GM12878 (cell line): ENCODE measurements around the gene F12.

Experiments
- CTCF ChIP-seq, 3 experiments: IDR thresholded peaks in 2 of 3; conservative IDR thresholded peaks in 1 of 3; 2 replicates each; pipeline ENCODE4 v1.5.1; 2011; ENCODE audit warnings: low read depth in 3 of 3, low read length in 3 of 3, mild to moderate bottlenecking in 3 of 3, control low read depth in 2 of 3, moderate library complexity in 2 of 3, inconsistent platforms in 1 of 3, mixed read lengths in 1 of 3; ENCODE audit not compliant: control insufficient read depth in 2 of 3, insufficient read depth in 1 of 3; ENCODE audit errors: extremely low read depth in 1 of 3
- MXI1 ChIP-seq: fragments of 150-350 bp; IDR thresholded peaks from 2 replicates; pipeline ENCODE4 v1.6.1; 2011; ENCODE audit warnings: low read depth, mild to moderate bottlenecking, inconsistent platforms, low read length, improper control_type of control experiment

GRCh38 chr5:177432143-177432838 is 22.9 kb upstream of the F12 start:
- TF ChIP-seq MXI1: no peak
- TF ChIP-seq CTCF (IDR thresholded peaks at IDR 0.05 in 2 of 3, conservative IDR thresholded peaks at IDR 0.05 in 1 of 3; ENCODE audit: control insufficient read depth in 2 of 3, extremely low read depth in 1 of 3, insufficient read depth in 1 of 3, low read depth in 3 of 3, low read length in 3 of 3): no peak
